Transverse colon (tissue), 4 donors: ENCODE measurements around the gene CTDP1. TPM values are rescaled to one million over a fixed set of nuclear protein-coding genes. Genes with fewer than 3 reads are reported as not detected.

Experiments used
- DNase-seq: peaks from one replicate; pipeline ENCODE4 v3.0.0-alpha.2; 2019
- H3K27ac ChIP-seq, 4 donors: fragments of 200-600 bp; sonication (generic); 2 replicates each; pipeline ENCODE4 v1.5.1; 2016 to 2018; ENCODE audit warnings: inconsistent platforms in 4 of 4
- H3K27me3 ChIP-seq: fragments of 200-600 bp; sonication (generic); 2 replicates; pipeline ENCODE4 v1.5.1; 2017; ENCODE audit warnings: inconsistent platforms
- H3K36me3 ChIP-seq, 4 donors: fragments of 200-600 bp; sonication (generic); 2 replicates each; pipeline ENCODE4 v1.5.1; 2017 to 2019; ENCODE audit warnings: inconsistent platforms in 4 of 4
- H3K4me1 ChIP-seq, 4 donors: fragments of 200-600 bp; sonication (generic); 2 replicates each; pipeline ENCODE4 v1.5.1; 2017 to 2020; ENCODE audit warnings: inconsistent platforms in 4 of 4
- H3K4me3 ChIP-seq, 4 donors: fragments of 200-600 bp; sonication (generic); 1 replicate in 1 of 4; 2 replicates in 3 of 4; pipeline versions ENCODE4 v1.5.1 to v1.6.1; 2017 to 2019; ENCODE audit warnings: inconsistent platforms in 4 of 4
- H3K9me3 ChIP-seq, 2 donors: fragments of 200-600 bp; sonication (generic); 2 replicates each; pipeline ENCODE4 v1.5.1; 2017 to 2019; ENCODE audit warnings: inconsistent platforms in 2 of 2
- CTCF ChIP-seq, 5 experiments: fragments of 200-600 bp in 3 of 5; fragments of 450-650 bp in 2 of 5; sonication (generic) in 3 of 5; IDR thresholded peaks; 1 replicate in 2 of 5; 2 replicates in 3 of 5; pipeline ENCODE4 v1.5.1; 2016 to 2017; ENCODE audit warnings: antibody characterized with exemption in 5 of 5, inconsistent platforms in 3 of 5, mild to moderate bottlenecking in 2 of 5, moderate library complexity in 1 of 5
- EP300 ChIP-seq: sonication (generic); formaldehyde crosslinking; IDR thresholded peaks from one replicate; pipeline ENCODE4 v1.6.1; 2017; ENCODE audit warnings: antibody characterized with exemption, low read depth
- POLR2A ChIP-seq: fragments of 450-650 bp; IDR thresholded peaks from one replicate; pipeline ENCODE4 v1.6.1; 2016; ENCODE audit warnings: antibody characterized with exemption, mild to moderate bottlenecking, moderate library complexity
- POLR2AphosphoS5 ChIP-seq, 3 donors: sonication (generic); formaldehyde crosslinking; IDR thresholded peaks; one replicate each; pipeline ENCODE4 v1.6.1; 2016; ENCODE audit warnings: antibody characterized with exemption in 3 of 3
- WGBS, 2 donors: methylation state at CpG; one replicate each; pipeline ENCODE4 v1.1.5; 2018; ENCODE audit warnings: low coverage in 1 of 2; 5-methylcytosine and 5-hydroxymethylcytosine counted together
- in situ Hi-C, 4 donors: fragments of 200-750 bp; cut with MboI; loops; one replicate each; pipeline versions ENCODE4 v1.15.0 to v1.15.1; 2017; ENCODE audit warnings: low sequenced_read_pairs in 3 of 4, low pct_ligation_motif_present in 1 of 4, low pct_unique_long_range_greater_than_20kb in 1 of 4
- intact Hi-C: fragments of 100-400 bp; cut with DNase I; formaldehyde crosslinking; loops from one replicate; pipeline ENCODE4 v1.15.1; 2023; ENCODE audit warnings: low total_unique reads
- total RNA-seq, 4 donors: library from RNA; depleted of rRNA; stranded (reverse); fragments of >200 nt; gene quantifications; one replicate each; pipeline ENCODE4 v1.1.0, GENCODE V29; 2016

Gene CTDP1
- total RNA-seq, 4 donors from 2014 or later: 30.6 to 120 (median 49.3) TPM

- Histone ChIP-seq H3K27ac (no peak overlapping the region), H3K4me3 (no peak overlapping the region), H3K27me3 (no peaks in the 10 kb centered on the region), H3K36me3 (peaks cover 0 to 19% (median 9%) of the 10 kb centered on the region in 4 donors), H3K9me3 (no peaks in the 10 kb centered on the region), H3K4me1 (peaks cover 0 to 8% (median 5%) of the 10 kb centered on the region in 4 donors)
- intact Hi-C loops (no loop called here), in situ Hi-C loops (no loop called here)
- DNase-seq: no peak
- WGBS, 2 donors: 87 to 100% methylated on average over 3 to 27 of the region's 27 CpGs
- TF ChIP-seq POLR2A: no peak
- TF ChIP-seq CTCF (IDR thresholded peaks at IDR 0.05): no peak
- no peak for TF ChIP-seq POLR2AphosphoS5 (IDR thresholded peaks at IDR 0.05)
- no peak for TF ChIP-seq EP300
Observed at GRCh38 chr18:79753391-79753851, 73.8 kb downstream of the CTDP1 start.

DNA sequence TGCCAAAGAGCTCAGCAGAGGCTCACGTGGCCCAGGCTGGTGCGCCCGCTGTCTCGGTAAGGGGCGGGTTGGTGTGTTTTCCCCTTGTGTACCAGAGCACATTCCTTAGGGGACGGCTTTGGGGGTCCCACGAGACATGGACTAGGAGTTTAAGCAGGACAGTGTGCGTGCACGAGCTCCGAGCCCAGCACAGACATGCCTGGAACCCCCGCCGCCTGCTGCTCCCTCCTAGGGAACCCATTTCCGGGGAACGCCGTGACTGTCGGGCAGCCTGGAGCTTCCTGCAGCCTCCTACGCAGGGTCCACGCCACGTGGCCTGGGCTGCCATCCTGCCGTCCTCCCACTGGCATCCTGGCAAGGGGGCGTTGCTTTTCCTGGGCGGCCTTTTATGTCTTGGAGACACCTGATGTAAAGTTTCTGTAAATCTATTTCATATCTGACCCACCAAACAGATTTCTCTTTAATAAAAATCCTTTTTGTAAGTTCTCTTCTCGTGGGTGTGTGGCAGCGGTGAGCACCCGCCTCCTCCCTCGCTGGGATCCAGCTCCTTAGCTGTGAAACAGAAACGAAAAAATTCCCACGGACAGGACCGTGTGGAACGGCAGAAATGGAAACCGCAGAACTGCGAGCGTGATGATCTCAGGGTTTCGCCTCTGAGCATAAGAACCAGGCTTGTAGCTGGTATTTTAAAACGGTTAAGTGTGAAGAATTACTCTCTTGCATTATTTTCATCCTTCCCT is 74.6 kb downstream of the CTDP1 start:
- Histone ChIP-seq H3K9me3 (no peaks in the 10 kb centered on the region), H3K36me3 (peaks cover 0 to 19% (median 9%) of the 10 kb centered on the region in 4 donors), H3K4me3 (no peak overlapping the region), H3K4me1 (peaks cover 0 to 8% (median 5%) of the 10 kb centered on the region in 4 donors), H3K27ac (no peak overlapping the region), H3K27me3 (no peaks in the 10 kb centered on the region)
- DNase-seq: no peak
- in situ Hi-C loops: no loop called here
- WGBS, 2 donors: 94 to 98% methylated on average over 13 to 35 of the region's 35 CpGs
- intact Hi-C loops: no loop called here
- TF ChIP-seq CTCF (IDR thresholded peaks at IDR 0.05) (no peak), EP300 (no peak), POLR2A (no peak)

DNA sequence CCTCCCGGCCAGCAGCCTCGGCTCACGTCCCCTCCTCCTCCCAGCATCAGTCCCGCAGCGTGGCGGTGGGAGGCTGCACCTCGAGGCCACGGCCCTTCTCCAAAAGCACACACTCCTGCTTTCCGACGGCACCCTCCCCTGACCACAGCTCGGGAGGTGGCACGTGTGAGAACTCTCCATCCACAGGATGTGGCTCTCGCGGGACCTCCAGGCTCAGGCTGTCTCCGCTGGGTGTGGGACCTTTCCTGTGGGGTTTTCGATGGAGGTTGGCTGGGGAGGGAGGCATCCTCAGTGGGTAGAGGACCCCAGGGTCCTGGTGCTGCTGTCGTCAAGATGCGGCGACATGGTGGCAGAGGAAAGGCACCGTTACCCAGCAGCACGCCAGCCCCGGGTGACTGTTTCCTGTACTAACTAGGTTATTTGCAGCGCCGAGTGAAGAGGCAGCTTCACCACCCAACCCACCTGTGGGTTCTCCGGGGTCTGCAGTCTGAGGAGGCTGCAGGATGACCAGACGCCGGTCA is 75.3 kb downstream of the CTDP1 start:
- Histone ChIP-seq H3K9me3 (no peaks in the 10 kb centered on the region), H3K27ac (no peak overlapping the region), H3K4me1 (peaks cover 0 to 8% (median 5%) of the 10 kb centered on the region in 4 donors), H3K4me3 (no peak overlapping the region), H3K27me3 (no peaks in the 10 kb centered on the region), H3K36me3 (peaks cover 0 to 19% (median 9%) of the 10 kb centered on the region in 4 donors)
- DNase-seq: no peak
- in situ Hi-C loops: no loop called here
- intact Hi-C loops: no loop called here
- TF ChIP-seq POLR2AphosphoS5 (IDR thresholded peaks at IDR 0.05) (no peak), POLR2A (no peak), CTCF (IDR thresholded peaks at IDR 0.05) (no peak), EP300 (no peak)
- 93 to 96% methylated on average over 3 to 27 of the region's 27 CpGs for WGBS, 2 donors

DNA sequence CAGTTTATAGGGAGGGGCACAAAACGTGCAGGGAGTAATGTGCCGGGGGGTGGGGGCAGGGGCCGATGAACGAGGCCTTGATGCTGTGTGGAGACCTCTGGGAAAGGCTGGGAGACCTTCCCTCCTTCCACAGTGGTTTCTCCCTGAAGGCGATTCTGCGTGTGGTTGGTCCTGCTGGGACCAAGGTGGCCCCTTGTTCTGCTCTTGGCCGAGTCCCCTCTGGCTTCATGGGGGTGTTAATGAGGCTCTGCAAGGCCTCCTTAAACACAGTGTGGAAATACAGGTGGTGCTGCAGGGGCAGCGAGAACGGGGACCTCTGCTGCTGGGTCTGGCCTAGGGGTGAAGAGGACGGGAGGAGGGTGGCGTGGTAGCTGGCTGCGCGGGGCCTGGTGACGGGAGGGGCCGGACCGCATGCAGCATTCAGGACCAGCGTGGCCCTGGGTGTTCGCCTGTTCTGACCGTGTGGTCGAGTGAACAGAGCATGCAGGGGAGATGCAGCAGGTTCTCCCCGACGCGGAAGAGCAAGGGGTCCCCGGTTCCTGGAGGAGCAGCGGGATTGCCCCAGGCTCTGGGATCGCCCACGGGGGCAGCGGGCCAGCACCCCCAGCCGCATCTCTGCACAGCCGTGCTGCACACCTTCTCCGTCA is 76.0 kb downstream of the CTDP1 start:
- 93 to 95% methylated on average over 4 to 31 of the region's 31 CpGs for WGBS, 2 donors
- no peak overlapping the region for H3K27ac ChIP-seq
- H3K9me3 ChIP-seq: no peaks in the 10 kb centered on the region
- peaks cover 0 to 8% (median 5%) of the 10 kb centered on the region in 4 donors for H3K4me1 ChIP-seq
- peaks cover 0 to 19% (median 9%) of the 10 kb centered on the region in 4 donors for H3K36me3 ChIP-seq
- no peaks in the 10 kb centered on the region for H3K27me3 ChIP-seq
- H3K4me3 ChIP-seq: no peak overlapping the region
- in situ Hi-C loops (no loop called here), intact Hi-C loops (no loop called here)
- TF ChIP-seq EP300: no peak
- no peak for TF ChIP-seq CTCF (IDR thresholded peaks at IDR 0.05)
- no peak for TF ChIP-seq POLR2AphosphoS5 (IDR thresholded peaks at IDR 0.05)
- TF ChIP-seq POLR2A: no peak
- no peak for DNase-seq
